HG02981 (cell line): ENCODE results near the gene EIF2S2.

Source experiments
- ATAC-seq: cut with Tn5 transposase; IDR thresholded peaks from one replicate; pipeline ENCODE4 v1.9.1; 2021; ENCODE audit warnings: mild to moderate bottlenecking, moderate library complexity; ENCODE audit not compliant: unreplicated experiment

The EIF2S2 gene

GRCh38 chr20:34122274-34122980, 10.4 kb upstream of the EIF2S2 start:
- ATAC-seq = no peak

GRCh38 chr20:34120213-34120612, 8.2 kb upstream of the EIF2S2 start:
- no peak for ATAC-seq

GRCh38 chr20:34115232-34115631, 3.2 kb upstream of the EIF2S2 start:
- no peak for ATAC-seq

- no peak for ATAC-seq
Observed at GRCh38 chr20:34114809-34115208, 2.8 kb upstream of the EIF2S2 start.

GRCh38 chr20:34112600-34113101, 608 bp upstream of the EIF2S2 start:
- no peak for ATAC-seq

- no peak for ATAC-seq
Observed at GRCh38 chr20:34110745-34111641, 1.1 kb downstream of the EIF2S2 start.

GRCh38 chr20:34110025-34110744, 1.9 kb downstream of the EIF2S2 start:
- ATAC-seq = no peak

- ATAC-seq = no peak
Observed at GRCh38 chr20:34109442-34109841, 2.6 kb downstream of the EIF2S2 start.

- ATAC-seq = no peak
Observed at GRCh38 chr20:34108616-34109174, 3.3 kb downstream of the EIF2S2 start.

GRCh38 chr20:34105978-34106675, 5.9 kb downstream of the EIF2S2 start:
- no peak for ATAC-seq

- no peak for ATAC-seq
Observed at GRCh38 chr20:34104059-34104458, 8.0 kb downstream of the EIF2S2 start.

- ATAC-seq = no peak
Observed at GRCh38 chr20:34102342-34102741, 9.7 kb downstream of the EIF2S2 start.

- no peak for ATAC-seq
Observed at GRCh38 chr20:34100576-34100975, 11.5 kb downstream of the EIF2S2 start.

GRCh38 chr20:34099675-34100074, 12.4 kb downstream of the EIF2S2 start:
- ATAC-seq = no peak

- ATAC-seq = no peak
Observed at GRCh38 chr20:34098570-34098969, 13.5 kb downstream of the EIF2S2 start.

- no peak for ATAC-seq
Observed at GRCh38 chr20:34096699-34097444, 15.2 kb downstream of the EIF2S2 start.

- ATAC-seq = no peak
Observed at GRCh38 chr20:34095825-34096224, 16.2 kb downstream of the EIF2S2 start.

GRCh38 chr20:34093895-34094294, 18.1 kb downstream of the EIF2S2 start:
- ATAC-seq = no peak

GRCh38 chr20:34091637-34092200, 20.3 kb downstream of the EIF2S2 start:
- no peak for ATAC-seq
